Measurements from ENCODE around the gene RAB27B.
"Not testable (repeated sequence)": the region's sequence is repeated elsewhere in the genome, so short reads cannot be mapped to it uniquely, and the experiment has no call there.

RAB27B gene

GRCh38 chr18:54820785-54821275 is 7.4 kb upstream of the RAB27B start:
- not testable (repeated sequence) for DNase-seq

- no peak for DNase-seq
These were observed 5.1 kb upstream of the RAB27B start for GRCh38 chr18:54822872-54823845.

- no peak for DNase-seq
These were observed 3.5 kb upstream of the RAB27B start for GRCh38 chr18:54824761-54825160.

DNA sequence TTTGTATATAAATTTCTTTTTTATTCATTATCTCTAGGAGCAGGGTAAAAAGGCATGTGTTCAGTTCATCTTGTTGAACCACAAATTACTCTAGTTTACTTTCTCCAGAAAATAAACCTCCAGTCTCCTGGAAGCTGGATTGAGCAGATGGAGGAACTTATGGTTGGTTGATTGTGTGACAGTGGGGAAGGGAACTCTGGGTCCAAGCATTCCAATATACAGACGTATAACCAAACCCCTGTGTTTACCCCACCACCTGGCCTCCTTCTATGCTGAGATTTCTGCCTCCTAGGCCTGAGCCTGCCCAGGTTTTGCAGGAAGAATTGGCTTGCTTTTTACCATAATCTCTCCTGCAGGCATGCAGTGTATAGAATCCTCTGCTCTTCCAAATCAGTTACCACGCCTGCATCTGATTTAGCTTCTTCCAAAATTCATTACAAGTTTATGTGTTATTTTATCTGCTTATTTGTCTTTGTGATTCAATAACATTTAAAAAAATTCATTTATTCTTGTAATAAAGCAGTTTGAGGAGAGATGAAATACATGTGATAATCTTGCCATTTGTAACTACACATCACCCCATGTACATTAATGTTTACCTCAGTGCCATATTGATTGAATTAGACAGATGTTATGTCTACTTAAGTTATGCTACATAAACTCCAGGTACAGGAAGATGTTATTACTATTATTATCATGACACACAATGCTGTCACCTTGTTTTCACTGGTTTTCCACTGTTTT is 2.5 kb upstream of the RAB27B start:
- DNase-seq, result no peak

DNA sequence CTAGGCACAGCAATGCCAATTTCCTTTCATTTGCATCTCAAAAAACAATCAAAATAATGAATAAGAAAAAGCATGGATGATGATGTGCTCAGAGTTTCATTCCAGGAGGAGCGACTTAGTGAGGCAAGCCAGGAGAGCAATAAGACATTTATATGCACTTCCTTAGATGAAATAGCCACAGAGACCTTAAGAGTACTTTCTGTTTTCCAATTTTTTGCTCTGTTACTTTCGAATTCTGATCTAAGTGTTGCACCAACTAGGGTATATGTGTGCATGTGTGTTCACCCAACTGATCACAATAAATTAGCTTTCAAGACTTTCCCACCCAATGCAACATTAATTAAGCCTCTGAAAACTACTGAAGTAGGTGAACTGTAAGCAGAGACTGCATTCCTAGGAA is 709 bp downstream of the RAB27B start:
- DNase-seq, result no peak

DNA sequence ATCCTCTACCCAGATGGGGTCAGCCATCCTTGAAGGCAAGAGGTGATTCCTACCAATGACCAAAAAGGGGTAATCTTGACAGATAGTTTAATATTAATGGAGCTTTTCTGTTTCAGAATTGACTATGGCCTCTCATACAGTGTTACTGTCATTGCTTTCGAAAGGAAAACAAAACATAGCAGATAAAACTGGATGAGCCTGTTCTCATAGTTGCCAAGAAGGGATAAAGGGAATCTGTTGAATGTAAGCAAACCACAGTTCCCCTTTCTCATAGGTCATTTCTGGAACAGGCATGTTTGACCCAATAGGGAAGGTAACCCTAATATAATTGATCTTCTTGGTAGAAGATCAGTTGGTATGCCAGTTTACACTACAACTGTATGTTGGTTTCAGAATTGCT is 1.6 kb downstream of the RAB27B start:
- no peak for DNase-seq

- no peak for DNase-seq
These were observed 2.0 kb downstream of the RAB27B start for GRCh38 chr18:54830260-54830659.

DNA sequence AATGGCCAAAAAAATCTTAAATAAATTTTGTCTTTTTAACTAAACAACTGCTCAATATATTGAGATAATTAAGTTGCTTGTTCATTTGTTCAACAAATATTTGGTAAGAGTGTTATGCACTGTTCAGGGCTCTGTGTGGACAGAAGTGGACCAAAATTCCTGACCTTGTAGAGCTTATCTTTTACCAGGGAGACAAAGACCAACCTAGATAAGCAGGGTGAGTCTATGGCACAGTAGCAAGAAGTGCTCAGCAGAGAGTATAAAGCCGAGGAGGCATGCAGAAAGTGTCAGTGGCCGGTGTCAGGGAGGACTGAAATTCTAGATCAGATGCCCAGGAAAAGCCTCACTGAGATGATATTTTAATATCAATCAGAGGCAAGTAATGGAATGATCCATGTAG is 2.6 kb downstream of the RAB27B start:
- DNase-seq, result no peak

DNA sequence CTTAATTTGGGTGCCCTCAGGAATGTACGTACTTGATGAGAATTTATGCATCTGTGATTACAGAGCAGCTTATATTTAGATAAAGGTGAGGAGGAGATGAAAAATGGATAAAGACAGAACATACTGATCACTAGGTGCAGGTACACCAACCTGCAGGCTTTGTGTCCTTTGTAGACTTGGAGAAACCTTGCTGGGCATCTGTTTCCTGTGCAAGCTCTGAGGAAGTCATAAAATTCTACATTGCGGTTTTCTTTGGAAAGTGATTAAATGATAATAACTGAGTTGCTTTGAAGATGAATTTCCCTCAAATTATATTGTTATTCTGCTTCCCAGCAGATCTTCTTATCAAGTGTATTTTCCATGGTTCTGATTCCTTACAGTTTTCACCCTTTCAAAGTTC is 7.7 kb downstream of the RAB27B start:
- DNase-seq, result no peak

DNA sequence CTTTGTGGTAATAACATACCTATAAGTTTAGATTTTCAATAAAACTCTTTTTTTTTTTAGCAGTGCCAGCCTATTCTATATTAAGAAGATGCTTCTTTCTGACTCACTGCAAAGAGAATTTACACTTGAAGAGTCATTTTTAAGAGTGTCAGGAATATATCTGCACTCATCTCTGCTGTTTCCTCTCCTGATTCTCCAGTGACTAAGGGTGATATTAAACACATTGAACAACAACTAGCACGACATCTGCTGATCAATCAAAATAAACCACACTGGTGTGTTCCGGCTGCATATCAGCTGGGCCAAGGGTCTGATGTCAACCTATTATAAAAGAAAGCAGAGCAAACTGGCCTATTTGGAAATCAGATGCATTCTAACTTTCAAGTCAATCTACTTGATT is 15.0 kb downstream of the RAB27B start:
- no peak for DNase-seq

GRCh38 chr18:54845787-54846186 is 17.5 kb downstream of the RAB27B start:
- no peak for DNase-seq

DNA sequence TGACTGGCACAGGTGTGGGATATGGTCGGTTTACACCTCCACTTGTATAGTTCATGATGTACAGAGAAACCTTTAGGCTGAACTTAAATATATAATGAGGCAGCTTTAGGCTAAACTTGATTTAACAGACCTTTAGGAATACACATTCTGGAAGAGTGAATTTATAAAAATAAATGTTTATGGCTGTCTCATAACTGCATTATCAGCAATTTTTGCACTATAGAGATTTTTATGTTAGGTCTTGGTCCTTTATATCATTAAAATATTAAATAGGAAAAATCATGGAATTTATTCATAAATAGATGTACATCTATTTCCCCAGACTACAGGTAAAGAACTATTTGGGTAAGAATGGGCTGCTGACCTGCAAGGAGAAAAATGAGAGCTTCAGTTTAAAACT is 19.8 kb downstream of the RAB27B start:
- DNase-seq, result no peak

DNA sequence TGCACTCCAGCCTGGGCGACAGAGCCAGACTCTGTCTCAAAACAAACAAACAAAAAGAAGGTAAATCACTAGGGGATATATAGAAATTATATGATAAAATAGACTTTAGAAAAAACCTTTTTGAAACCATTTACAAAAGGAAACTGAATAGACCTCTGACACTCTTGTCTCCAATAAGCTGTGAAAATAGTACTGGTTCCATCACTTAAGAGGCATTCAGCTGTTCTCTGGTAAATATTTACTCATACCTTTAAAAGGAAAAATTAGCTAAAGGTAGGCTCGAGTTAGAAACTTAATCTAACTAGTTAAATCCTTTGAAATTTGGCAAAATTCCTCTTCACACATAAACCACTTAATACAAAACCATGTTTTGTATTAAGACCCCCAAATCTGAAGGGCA is 21.4 kb downstream of the RAB27B start:
- DNase-seq, result no peak

- DNase-seq, result no peak
These were observed 22.3 kb downstream of the RAB27B start for GRCh38 chr18:54850598-54850997.

- DNase-seq, result no peak
These were observed 24.8 kb downstream of the RAB27B start for GRCh38 chr18:54852780-54853675.

DNA sequence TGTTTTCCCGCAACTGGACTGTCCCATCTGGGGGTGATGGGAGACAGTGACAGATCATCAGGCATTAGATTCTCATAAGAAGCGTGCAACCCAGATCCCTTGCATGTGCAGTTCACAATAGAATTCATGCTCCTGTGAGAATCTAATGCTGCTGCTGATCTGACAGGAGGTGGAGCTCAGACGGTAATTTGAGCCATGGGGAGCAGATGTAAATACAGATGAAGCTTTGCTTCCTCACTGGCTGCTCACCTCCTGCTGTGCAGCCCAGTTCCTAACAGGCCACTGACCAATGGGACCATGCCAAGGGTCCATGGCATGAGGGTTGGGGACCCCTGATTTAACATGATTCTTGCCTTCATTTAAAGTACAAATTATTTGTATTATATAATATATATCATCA is 26.8 kb downstream of the RAB27B start:
- DNase-seq, result not testable (repeated sequence)

GRCh38 chr18:54856105-54856646 is 27.9 kb downstream of the RAB27B start:
- DNase-seq, result no peak

- no peak for DNase-seq
These were observed 29.2 kb downstream of the RAB27B start for GRCh38 chr18:54857499-54857898.

- no peak for DNase-seq
These were observed 31.6 kb downstream of the RAB27B start for GRCh38 chr18:54859667-54860421.

GRCh38 chr18:54860941-54861340 is 32.7 kb downstream of the RAB27B start:
- DNase-seq, result no peak

DNA sequence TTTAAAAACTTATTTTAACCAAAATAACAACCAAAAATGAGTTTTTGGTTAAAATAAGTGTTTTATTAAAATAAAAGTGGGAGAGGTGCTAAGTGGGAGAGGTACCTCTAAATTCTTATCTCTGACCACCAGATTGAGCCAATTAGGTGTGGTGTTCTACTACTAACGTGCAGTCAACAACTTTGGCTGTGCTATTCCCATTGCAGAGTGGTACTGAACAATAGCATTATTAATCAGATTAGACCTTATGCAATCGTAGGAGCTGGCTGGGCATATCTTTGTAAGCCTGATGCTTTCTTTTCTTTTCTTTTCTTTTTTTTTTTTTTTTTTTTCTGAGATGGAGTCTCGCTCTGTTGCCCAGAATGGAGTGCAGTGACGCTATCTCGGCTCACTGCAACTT is 38.9 kb downstream of the RAB27B start:
- DNase-seq, result no peak

DNA sequence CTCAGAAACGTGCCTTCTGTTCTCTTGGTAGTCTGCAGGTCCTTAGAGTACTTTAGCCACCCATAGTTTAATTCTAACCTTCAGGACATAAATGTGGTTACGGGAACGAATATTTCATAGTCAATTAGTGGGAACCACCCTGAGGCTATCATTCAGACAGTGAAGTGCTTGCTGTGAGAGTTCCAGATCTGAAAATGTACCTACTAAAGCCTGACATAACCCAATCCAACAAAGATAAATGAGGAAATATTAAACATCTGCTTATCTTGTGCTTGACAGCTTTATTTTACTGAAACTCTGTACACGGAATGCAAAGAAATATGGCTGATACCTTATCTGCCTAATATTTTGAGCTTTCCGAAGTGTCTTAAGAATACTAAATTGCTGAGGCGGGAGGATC is 43.0 kb downstream of the RAB27B start:
- no peak for DNase-seq

Measured in cortex of kidney (tissue), 1 donor.